Left ventricle myocardium superior (tissue), 1 donor: ENCODE data around the gene C1QL2. TPM values are rescaled to one million over a fixed set of nuclear protein-coding genes. Genes with fewer than 3 reads are reported as not detected.
A peak's percentile ranks its signal among the peaks of the same experiment; 100 is the strongest.

Experiments
- ATAC-seq: fragments of 200-7000 bp; cut with Tn5 transposase; one replicate; pipeline ENCODE4 v1.9.1; 2020; ENCODE audit warnings: mild to moderate bottlenecking, moderate library complexity
- DNase-seq: peaks from one replicate; pipeline ENCODE4 v3.0.0-alpha.2; 2020
- intact Hi-C: fragments of 100-400 bp; cut with micrococcal nuclease; formaldehyde crosslinking; loops from one replicate; pipeline ENCODE4 v1.11.0; 2022
- total RNA-seq: library from RNA; stranded (reverse); fragmentation: NEBNext Ultra II Directional; extraction: Animal tissue kit (Norgen Biotek cat#: 25700); gene quantifications from one replicate; pipeline ENCODE4 v1.2.1, GENCODE V29; 2021
- donor health status: DM: no; HTN: yes; CAD: no; lungs with severe emphysema.

The C1QL2 gene
- total RNA-seq, 1 donor from 2014 or later, result not detected

GRCh38 chr2:119154076-119154475 lies 4.5 kb downstream of the C1QL2 start:
- DNase-seq (no peak), ATAC-seq (no peak)
- intact Hi-C loops, result no loop called here

- intact Hi-C loops, result no loop called here
- DNase-seq, result no peak
- peak; percentile 37 for ATAC-seq
Observed at GRCh38 chr2:119149611-119150010, 8.9 kb downstream of the C1QL2 start.

- intact Hi-C loops, result no loop called here
- ATAC-seq (no peak), DNase-seq (no peak)
Observed at GRCh38 chr2:119147776-119148715, 10.5 kb downstream of the C1QL2 start.

- DNase-seq, result no peak
- ATAC-seq, result no peak
Observed at GRCh38 chr2:119144806-119145205, 13.7 kb downstream of the C1QL2 start.

GRCh38 chr2:119142824-119143223 lies 15.7 kb downstream of the C1QL2 start:
- no peak for ATAC-seq
- DNase-seq, result no peak
- intact Hi-C loops, result no loop called here

More at GRCh38 chr2:119144806-119145205, 13.7 kb downstream of the C1QL2 start:
- intact Hi-C loops, result no loop called here

- ATAC-seq (no peak), DNase-seq (no peak)
- intact Hi-C loops, result no loop called here
Observed at GRCh38 chr2:119137502-119137901, 21.0 kb downstream of the C1QL2 start.

- DNase-seq (no peak), ATAC-seq (no peak)
- intact Hi-C loops, result no loop called here
Observed at GRCh38 chr2:119136872-119137271, 21.7 kb downstream of the C1QL2 start.

- DNase-seq (no peak), ATAC-seq (no peak)
- intact Hi-C loops, result no loop called here
Observed at GRCh38 chr2:119136093-119136492, 22.5 kb downstream of the C1QL2 start.

- ATAC-seq, result no peak
- DNase-seq, result no peak
- intact Hi-C loops, result no loop called here
Observed at GRCh38 chr2:119134775-119135174, 23.8 kb downstream of the C1QL2 start.

- ATAC-seq (no peak), DNase-seq (peak; percentile 48)
- intact Hi-C loops, result no loop called here
Observed at GRCh38 chr2:119126650-119127049, 31.9 kb downstream of the C1QL2 start.

- DNase-seq (no peak), ATAC-seq (no peak)
- intact Hi-C loops, result no loop called here
Observed at GRCh38 chr2:119123389-119123788, 35.2 kb downstream of the C1QL2 start.

- DNase-seq (no peak), ATAC-seq (no peak)
- intact Hi-C loops, result no loop called here
Observed at GRCh38 chr2:119122663-119123062, 35.9 kb downstream of the C1QL2 start.

- intact Hi-C loops, result no loop called here
- no peak for ATAC-seq
Observed at GRCh38 chr2:119119999-119120756, 38.4 kb downstream of the C1QL2 start.

GRCh38 chr2:119119076-119119785 lies 39.3 kb downstream of the C1QL2 start:
- DNase-seq (no peak), ATAC-seq (no peak)
- intact Hi-C loops, result no loop called here

More at GRCh38 chr2:119119999-119120756, 38.4 kb downstream of the C1QL2 start:
- DNase-seq, result no peak

- ATAC-seq (no peak), DNase-seq (no peak)
- intact Hi-C loops, result no loop called here
Observed at GRCh38 chr2:119117891-119118882, 40.4 kb downstream of the C1QL2 start.

GRCh38 chr2:119117408-119117807 lies 41.1 kb downstream of the C1QL2 start:
- no peak for ATAC-seq
- no peak for DNase-seq
- intact Hi-C loops, result no loop called here

GRCh38 chr2:119116411-119117295 lies 41.9 kb downstream of the C1QL2 start:
- DNase-seq (no peak), ATAC-seq (no peak)
- intact Hi-C loops, result no loop called here

- ATAC-seq, result no peak
- intact Hi-C loops, result no loop called here
- no peak for DNase-seq
Observed at GRCh38 chr2:119114266-119114665, 44.3 kb downstream of the C1QL2 start.
